GM18507 (cell line): Measurements from ENCODE around the gene NCAPD2.
"Not testable (repeated sequence)": the region's sequence is repeated elsewhere in the genome, so short reads cannot be mapped to it uniquely, and the experiment has no call there.

Source experiments
- DNase-seq: peaks from one replicate; pipeline ENCODE4 v3.0.0; 2011; ENCODE audit warnings: low read depth; ENCODE audit not compliant: insufficient read length; ENCODE audit errors: extremely low spot score
- FAIRE-seq: peaks from 2 replicates; lab custom pipeline; 2011; peaks lifted over from hg19 to GRCh38; lab: Jason Lieb, UNC

The NCAPD2 gene

GRCh38 chr12:6488240-6488639 is 5.7 kb upstream of the NCAPD2 start:
- no peak for FAIRE-seq
- no peak for DNase-seq

DNA sequence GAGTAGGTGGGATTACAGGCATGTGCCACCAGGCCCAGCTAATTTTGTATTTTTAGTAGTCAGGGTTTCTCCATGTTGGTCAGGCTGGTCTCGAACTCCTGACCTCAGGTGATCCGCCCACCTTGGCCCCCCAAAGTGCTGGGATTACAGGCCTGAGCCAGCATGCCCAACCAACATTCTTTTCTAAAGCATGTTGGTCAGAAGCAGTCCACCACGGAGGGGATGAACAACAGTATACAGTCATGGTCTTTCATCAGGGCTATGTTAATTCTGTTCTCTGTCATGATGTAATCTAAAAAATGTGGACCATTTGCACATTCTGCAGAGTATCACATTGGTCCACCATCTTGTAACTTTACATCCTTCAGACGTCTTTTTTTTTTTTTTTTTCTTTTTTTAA is 4.5 kb upstream of the NCAPD2 start:
- no peak for FAIRE-seq

DNA sequence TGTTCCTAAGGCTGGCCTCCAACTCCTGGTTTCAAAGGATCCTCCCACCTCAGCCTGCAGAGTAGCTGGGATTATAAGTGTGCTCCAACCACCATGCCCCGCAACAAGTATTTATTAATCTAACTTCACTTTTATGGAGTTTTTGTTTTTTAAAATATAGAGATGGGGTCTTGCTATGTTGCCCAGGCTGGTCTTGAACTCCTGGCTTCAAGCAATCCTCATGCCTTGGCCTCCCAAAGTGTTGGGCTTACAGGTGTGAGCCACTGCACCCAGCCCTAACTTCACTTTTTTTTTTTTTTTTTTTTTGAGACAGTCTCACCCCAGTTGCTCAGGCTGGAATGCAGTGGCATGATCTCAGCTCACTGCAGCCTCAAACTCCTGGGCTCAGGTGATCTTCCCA is 3.2 kb upstream of the NCAPD2 start:
- not testable (repeated sequence) for FAIRE-seq, DNase-seq

More for the DNA sequence above, 4.5 kb upstream of the NCAPD2 start:
- DNase-seq = no peak

DNA sequence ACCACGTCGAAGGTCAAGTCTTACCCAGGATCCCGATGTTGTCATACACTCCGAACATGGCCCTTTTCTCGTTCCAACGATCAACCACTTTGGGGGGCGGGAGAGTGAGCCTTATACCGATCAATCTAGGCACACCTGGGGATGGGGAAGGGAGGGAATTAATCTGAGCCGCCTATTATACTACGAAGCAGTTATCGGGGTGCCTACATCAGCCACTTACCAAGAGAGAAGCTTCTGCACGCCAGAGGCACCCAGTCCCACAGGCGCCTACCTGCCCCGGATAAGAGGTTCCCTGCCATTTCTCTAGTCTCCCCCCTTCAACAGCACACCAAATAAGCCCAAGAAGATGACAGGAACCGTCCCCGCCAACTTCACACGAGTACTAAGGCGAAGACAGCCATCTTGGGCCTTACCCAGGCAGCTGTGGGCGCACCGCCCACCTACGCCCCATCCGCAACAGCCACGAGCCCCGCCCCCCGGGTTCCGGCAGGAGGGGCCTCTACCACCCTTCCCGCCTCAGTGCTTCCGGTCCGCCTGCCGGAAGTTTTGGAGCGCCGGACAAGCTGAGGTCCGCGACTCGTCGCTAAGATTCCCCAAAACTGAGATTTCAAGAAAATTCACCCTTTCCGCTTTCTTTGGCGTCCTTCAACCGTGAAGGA is 935 bp upstream of the NCAPD2 start, which contains the start of gene MRPL51:
TSS of gene MRPL51 (minus strand) at position 425 of the 659 bp plus-strand sequence. CDS start at position 299, 126 bp downstream.
- DNase-seq = peak; percentile 88
- FAIRE-seq = no peak

GRCh38 chr12:6494258-6494743 is 399 bp downstream of the NCAPD2 start:
- DNase-seq = no peak
- no peak for FAIRE-seq

DNA sequence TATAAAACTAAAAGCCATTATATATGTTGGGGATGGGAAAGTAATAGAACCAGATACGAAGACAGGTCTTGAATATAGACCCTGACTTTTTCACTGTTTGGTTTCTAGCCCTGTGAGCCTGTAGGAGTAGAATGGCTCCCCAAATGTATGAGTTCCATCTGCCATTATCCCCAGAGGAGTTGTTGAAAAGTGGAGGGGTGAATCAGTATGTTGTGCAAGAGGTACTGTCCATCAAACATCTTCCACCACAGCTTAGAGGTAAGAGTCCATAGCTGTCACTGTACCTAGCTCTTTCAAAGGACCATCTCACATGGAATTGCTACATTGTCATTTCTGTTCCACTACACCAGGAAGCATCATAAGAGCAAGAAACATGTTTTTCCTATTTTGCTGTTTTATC is 1.1 kb downstream of the NCAPD2 start:
- FAIRE-seq (no peak), DNase-seq (no peak)

DNA sequence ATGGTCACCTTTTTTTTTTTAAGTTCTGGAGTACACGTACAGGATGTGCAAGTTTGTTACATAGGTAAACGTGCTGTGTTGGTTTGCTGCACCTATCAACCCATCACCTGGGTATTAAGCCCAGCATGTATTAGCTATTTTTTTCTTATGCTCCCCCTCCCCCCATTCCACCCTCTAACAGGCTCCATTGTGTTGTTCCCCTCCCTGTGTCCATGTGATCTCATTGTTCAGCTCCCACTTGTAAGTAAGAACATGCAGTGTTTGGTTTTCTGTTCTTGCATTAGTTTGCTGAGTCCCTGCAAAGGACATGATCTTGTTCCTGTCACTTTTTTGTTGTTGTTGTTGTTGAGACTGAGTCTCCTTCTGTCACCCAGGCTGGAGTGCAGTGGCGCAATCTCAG is 3.4 kb downstream of the NCAPD2 start:
- not testable (repeated sequence) for FAIRE-seq, DNase-seq

GRCh38 chr12:6500466-6500865 is 6.6 kb downstream of the NCAPD2 start:
- no peak for FAIRE-seq
- DNase-seq = no peak

GRCh38 chr12:6507102-6507998 is 13.4 kb downstream of the NCAPD2 start:
- no peak for DNase-seq
- no peak for FAIRE-seq

DNA sequence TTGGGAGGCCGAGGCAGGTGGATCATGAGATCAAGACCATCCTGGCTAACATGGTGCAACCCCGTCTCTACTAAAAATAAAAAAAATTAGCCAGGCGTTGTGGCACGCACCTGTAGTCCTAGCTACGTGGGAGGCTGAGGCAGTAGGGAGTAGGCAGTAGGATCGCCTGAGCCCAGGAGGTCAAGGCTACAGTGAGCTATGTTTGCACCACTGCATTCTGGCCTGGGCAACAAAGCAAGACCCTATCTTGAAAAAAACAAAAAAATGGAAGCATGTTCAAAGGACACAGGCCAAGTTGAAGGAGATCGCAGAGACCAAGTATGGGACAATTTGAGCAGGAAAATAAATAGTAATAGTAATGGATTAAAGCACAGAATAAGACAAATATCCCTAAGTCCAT is 14.2 kb downstream of the NCAPD2 start:
- no peak for FAIRE-seq
- DNase-seq = no peak

DNA sequence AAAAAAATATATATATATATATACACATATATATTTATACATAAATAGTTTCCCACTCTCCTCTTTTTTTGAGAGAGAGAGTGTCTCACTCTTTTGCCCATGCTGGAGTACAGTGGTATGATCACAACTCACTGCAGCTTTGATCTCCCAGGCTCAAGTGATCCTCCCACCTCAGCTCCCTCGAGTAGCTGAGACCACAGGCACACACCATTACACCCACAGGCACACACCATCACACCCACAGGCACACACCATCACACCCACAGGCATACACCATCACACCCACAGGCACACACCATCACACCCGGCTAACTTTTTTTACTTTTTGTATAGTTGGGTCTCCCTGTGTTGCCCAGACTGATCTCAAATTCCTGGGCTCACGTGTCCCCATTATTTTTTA is 26.3 kb downstream of the NCAPD2 start:
- no peak for DNase-seq
- no peak for FAIRE-seq

- no peak for FAIRE-seq
These were observed 28.3 kb downstream of the NCAPD2 start for GRCh38 chr12:6522193-6522592.

DNA sequence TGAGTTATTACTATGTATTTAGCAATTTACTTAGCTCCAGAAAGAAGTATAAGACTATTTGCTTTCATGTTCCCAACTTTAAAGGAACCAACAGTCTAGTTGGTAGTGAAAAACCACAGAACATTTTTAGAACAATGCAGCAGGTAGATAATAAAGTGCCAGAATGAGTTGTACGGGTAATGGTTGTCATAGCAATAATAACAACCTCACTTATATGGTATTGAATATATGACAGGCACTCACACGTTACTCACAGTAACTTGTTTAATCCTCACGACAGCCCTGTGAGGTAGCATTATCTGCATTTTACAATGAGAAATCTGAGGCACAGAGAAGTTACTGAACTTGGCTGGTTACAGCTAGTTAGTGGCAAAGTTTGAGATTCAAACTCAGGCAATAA is 29.8 kb downstream of the NCAPD2 start:
- no peak for FAIRE-seq

More at GRCh38 chr12:6522193-6522592, 28.3 kb downstream of the NCAPD2 start:
- DNase-seq = no peak

GRCh38 chr12:6524648-6525047 is 30.7 kb downstream of the NCAPD2 start:
- DNase-seq = no peak

More for the DNA sequence above, 29.8 kb downstream of the NCAPD2 start:
- no peak for DNase-seq

DNA sequence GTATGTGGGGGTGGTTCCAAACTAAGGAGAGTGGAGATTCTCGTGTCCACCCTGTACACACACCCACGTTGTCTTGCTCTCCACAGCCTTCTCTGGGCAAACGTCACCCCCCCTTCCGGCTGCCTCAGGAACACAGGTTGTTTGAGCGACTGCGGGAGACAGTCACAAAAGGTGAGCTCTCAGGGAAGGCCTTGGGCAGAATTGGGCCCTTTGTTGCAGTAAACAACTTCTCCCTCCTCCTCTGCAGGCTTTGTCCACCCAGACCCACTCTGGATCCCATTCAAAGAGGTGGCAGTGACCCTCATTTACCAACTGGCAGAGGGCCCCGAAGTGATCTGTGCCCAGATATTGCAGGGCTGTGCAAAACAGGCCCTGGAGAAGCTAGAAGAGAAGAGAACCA is 32.3 kb downstream of the NCAPD2 start:
- DNase-seq (no peak), FAIRE-seq (no peak)

More at GRCh38 chr12:6524648-6525047, 30.7 kb downstream of the NCAPD2 start:
- no peak for FAIRE-seq

DNA sequence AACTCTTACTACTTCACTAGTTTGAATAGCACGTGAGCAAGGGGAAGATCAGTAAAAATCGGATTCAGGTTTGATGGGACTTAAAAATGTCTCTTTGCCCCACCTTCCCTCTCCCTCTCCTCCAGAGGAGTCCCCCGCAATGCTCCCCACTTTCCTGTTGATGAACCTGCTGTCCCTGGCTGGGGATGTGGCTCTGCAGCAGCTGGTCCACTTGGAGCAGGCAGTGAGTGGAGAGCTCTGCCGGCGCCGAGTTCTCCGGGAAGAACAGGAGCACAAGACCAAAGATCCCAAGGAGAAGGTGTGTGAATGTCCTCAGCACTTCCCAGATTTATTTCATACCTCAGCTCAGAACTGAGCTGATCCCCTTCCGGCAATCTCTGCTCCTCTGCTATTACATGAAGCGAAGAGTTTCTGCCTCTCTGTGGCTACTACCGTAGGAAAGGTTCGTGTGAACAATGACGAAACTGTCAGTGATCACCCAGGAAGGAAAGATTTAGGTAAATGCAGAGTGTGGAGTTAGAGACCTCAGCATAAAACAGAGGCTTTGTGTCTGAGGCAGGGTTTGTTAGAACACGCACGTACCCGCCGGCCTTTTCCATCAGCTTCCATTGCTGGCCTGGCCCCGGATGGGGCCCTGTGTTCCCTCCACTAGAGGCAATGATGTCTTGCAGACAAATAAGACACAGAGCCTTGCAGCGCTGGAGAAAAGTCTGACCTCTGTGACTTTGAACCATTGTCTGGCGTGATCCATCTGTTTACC is 33.0 kb downstream of the NCAPD2 start:
- DNase-seq (no peak), FAIRE-seq (no peak)

GRCh38 chr12:6527711-6528110 is 33.8 kb downstream of the NCAPD2 start:
- FAIRE-seq = no peak

DNA sequence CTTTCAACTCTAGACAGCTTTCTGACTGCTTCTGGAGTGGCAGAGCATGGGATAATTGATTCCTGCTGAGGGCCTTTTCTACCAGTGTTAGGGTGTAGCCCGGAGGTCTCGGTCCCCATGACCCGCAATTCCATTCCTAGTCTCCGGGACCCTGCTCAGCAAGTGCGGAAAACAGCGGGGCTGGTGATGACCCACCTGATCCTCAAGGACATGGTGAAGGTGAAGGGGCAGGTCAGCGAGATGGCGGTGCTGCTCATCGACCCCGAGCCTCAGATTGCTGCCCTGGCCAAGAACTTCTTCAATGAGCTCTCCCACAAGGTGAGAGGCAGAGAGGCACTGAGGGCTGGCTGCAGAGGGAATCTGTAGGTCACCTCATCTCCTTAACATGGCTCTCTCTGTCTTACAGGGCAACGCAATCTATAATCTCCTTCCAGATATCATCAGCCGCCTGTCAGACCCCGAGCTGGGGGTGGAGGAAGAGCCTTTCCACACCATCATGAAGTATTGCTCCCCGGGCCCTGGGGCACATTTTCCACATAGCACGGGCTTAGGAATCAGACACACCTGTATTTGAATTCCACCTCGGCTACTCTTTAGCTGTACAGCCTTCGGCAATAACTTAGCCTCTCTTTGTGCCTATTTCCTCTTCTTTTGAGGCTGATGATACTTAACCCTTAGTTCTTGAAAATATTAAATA is 34.8 kb downstream of the NCAPD2 start:
- no peak for DNase-seq
- no peak for FAIRE-seq

More at GRCh38 chr12:6527711-6528110, 33.8 kb downstream of the NCAPD2 start:
- DNase-seq = no peak

DNA sequence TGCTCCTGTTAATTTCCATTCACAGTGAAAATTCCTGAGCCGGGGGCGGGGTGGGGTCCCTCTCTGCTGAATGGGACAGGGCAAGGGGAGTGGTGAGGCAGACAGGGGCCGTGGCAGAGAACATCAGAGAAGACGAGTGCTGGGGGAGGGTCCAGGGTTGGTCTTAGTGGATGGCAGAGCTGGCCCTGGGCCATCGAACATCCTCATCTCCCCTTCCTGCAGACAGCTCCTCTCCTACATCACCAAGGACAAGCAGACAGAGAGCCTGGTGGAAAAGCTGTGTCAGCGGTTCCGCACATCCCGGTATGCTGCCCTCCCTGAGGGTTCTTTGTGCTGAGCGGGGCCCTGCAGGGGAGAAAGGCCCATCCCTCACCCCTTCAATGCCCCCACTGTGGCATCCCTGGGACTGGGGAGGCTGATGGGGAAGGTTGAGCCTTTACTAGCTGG is 35.4 kb downstream of the NCAPD2 start:
- FAIRE-seq = no peak
- DNase-seq = no peak
